Panc1 (cell line): ENCODE measurements around the gene AKT3.

Source experiments
- TCF7L2 ChIP-seq: IDR thresholded peaks from 2 replicates; pipeline ENCODE4 v1.6.1; 2011; ENCODE audit warnings: mild to moderate bottlenecking, low read depth, low read length, inconsistent platforms
- TF ChIP-seq, protein P1 (sequence below): fragments of 450-650 bp; IDR thresholded peaks from 2 replicates; pipeline ENCODE4 v1.5.1; 2017; ENCODE audit warnings: mild to moderate bottlenecking
- TF ChIP-seq, protein P2 (sequence below), 2 experiments: IDR thresholded peaks; 2 replicates each; pipeline ENCODE4 v1.6.1; 2011 to 2012; ENCODE audit warnings: low read depth in 2 of 2, control low read depth in 1 of 2, low read length in 1 of 2, mild to moderate bottlenecking in 1 of 2, moderate library complexity in 1 of 2; ENCODE audit not compliant: insufficient read depth in 1 of 2

DNA sequence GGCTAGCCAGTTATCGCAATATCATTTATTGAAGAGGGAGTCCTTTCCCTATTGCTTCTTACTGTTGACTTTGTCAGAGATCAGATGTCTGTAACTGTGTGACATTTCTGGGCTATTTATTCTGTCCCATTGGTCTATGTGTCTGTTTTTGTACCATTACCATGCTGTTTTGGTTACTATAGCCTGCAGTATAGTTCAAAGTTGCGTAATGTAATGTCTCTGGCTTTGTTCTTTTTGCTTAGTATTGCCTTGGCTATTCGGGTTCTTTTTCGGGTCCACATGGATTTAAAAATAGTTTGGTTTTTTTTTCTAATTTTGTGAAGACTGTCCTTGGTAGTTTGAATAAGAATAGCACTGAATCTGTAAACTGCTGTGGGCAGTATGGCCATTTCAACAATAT lies 320.5 kb downstream of the AKT3 start:
- TF ChIP-seq, protein P1, sequence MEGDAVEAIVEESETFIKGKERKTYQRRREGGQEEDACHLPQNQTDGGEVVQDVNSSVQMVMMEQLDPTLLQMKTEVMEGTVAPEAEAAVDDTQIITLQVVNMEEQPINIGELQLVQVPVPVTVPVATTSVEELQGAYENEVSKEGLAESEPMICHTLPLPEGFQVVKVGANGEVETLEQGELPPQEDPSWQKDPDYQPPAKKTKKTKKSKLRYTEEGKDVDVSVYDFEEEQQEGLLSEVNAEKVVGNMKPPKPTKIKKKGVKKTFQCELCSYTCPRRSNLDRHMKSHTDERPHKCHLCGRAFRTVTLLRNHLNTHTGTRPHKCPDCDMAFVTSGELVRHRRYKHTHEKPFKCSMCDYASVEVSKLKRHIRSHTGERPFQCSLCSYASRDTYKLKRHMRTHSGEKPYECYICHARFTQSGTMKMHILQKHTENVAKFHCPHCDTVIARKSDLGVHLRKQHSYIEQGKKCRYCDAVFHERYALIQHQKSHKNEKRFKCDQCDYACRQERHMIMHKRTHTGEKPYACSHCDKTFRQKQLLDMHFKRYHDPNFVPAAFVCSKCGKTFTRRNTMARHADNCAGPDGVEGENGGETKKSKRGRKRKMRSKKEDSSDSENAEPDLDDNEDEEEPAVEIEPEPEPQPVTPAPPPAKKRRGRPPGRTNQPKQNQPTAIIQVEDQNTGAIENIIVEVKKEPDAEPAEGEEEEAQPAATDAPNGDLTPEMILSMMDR: no peak
- TF ChIP-seq, protein P2, sequence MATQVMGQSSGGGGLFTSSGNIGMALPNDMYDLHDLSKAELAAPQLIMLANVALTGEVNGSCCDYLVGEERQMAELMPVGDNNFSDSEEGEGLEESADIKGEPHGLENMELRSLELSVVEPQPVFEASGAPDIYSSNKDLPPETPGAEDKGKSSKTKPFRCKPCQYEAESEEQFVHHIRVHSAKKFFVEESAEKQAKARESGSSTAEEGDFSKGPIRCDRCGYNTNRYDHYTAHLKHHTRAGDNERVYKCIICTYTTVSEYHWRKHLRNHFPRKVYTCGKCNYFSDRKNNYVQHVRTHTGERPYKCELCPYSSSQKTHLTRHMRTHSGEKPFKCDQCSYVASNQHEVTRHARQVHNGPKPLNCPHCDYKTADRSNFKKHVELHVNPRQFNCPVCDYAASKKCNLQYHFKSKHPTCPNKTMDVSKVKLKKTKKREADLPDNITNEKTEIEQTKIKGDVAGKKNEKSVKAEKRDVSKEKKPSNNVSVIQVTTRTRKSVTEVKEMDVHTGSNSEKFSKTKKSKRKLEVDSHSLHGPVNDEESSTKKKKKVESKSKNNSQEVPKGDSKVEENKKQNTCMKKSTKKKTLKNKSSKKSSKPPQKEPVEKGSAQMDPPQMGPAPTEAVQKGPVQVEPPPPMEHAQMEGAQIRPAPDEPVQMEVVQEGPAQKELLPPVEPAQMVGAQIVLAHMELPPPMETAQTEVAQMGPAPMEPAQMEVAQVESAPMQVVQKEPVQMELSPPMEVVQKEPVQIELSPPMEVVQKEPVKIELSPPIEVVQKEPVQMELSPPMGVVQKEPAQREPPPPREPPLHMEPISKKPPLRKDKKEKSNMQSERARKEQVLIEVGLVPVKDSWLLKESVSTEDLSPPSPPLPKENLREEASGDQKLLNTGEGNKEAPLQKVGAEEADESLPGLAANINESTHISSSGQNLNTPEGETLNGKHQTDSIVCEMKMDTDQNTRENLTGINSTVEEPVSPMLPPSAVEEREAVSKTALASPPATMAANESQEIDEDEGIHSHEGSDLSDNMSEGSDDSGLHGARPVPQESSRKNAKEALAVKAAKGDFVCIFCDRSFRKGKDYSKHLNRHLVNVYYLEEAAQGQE (IDR thresholded peaks at IDR 0.05; ENCODE audit: insufficient read depth in 1 of 2, low read depth in 2 of 2, low read length in 1 of 2): no peak
- no peak for TF ChIP-seq TCF7L2
